ENCODE data around the gene PPP2R2C.

PPP2R2C gene

GRCh38 chr4:6513678-6514077, 41.3 kb upstream of the PPP2R2C start:
- H3K36me3 ChIP-seq = no peaks in the 10 kb centered on the region

GRCh38 chr4:6509587-6509986, 37.2 kb upstream of the PPP2R2C start:
- no peaks in the 10 kb centered on the region for H3K36me3 ChIP-seq
- DNase-seq = no peak
- H3K4me3 ChIP-seq (ENCODE audit: low read depth, low read length) = no peak overlapping the region
- no peaks in the 10 kb centered on the region for H3K27me3 ChIP-seq
- no peaks in the 10 kb centered on the region for H3K4me1 ChIP-seq
- no peak for TF ChIP-seq CTCF (IDR thresholded peaks at IDR 0.05; ENCODE audit: low read depth, low read length)
- H3K9me3 ChIP-seq = no peaks in the 10 kb centered on the region

More at GRCh38 chr4:6513678-6514077, 41.3 kb upstream of the PPP2R2C start:
- DNase-seq = no peak
- Histone ChIP-seq H3K4me1 (no peaks in the 10 kb centered on the region), H3K27me3 (no peaks in the 10 kb centered on the region), H3K9me3 (no peaks in the 10 kb centered on the region), H3K4me3 (ENCODE audit: low read depth, low read length) (no peak overlapping the region)
- no peak for TF ChIP-seq CTCF (IDR thresholded peaks at IDR 0.05; ENCODE audit: low read depth, low read length)

- Histone ChIP-seq H3K36me3 (no peaks in the 10 kb centered on the region), H3K4me3 (ENCODE audit: low read depth, low read length) (no peak overlapping the region), H3K9me3 (no peaks in the 10 kb centered on the region), H3K4me1 (no peaks in the 10 kb centered on the region), H3K27me3 (no peaks in the 10 kb centered on the region)
- TF ChIP-seq CTCF (IDR thresholded peaks at IDR 0.05; ENCODE audit: low read depth, low read length) = no peak
- no peak for DNase-seq
Measured at GRCh38 chr4:6507345-6507744, 34.9 kb upstream of the PPP2R2C start.

GRCh38 chr4:6506616-6507140, 34.3 kb upstream of the PPP2R2C start:
- Histone ChIP-seq H3K27me3 (no peaks in the 10 kb centered on the region), H3K4me1 (no peaks in the 10 kb centered on the region), H3K4me3 (ENCODE audit: low read depth, low read length) (no peak overlapping the region), H3K36me3 (no peaks in the 10 kb centered on the region), H3K9me3 (no peaks in the 10 kb centered on the region)
- TF ChIP-seq CTCF (IDR thresholded peaks at IDR 0.05; ENCODE audit: low read depth, low read length) = no peak
- no peak for DNase-seq

- Histone ChIP-seq H3K4me3 (ENCODE audit: low read depth, low read length) (no peak overlapping the region), H3K36me3 (no peaks in the 10 kb centered on the region), H3K27me3 (peaks cover 4% of the 10 kb centered on the region; the same call in 1 of the 2 replicates), H3K9me3 (no peaks in the 10 kb centered on the region), H3K4me1 (no peaks in the 10 kb centered on the region)
- DNase-seq = no peak
- no peak for TF ChIP-seq CTCF (IDR thresholded peaks at IDR 0.05; ENCODE audit: low read depth, low read length)
Measured at GRCh38 chr4:6504900-6505496, 32.6 kb upstream of the PPP2R2C start.

GRCh38 chr4:6502747-6503465, 30.5 kb upstream of the PPP2R2C start:
- TF ChIP-seq CTCF (IDR thresholded peaks at IDR 0.05; ENCODE audit: low read depth, low read length) = no peak
- no peaks in the 10 kb centered on the region for H3K36me3 ChIP-seq
- no peaks in the 10 kb centered on the region for H3K4me1 ChIP-seq
- H3K27me3 ChIP-seq = peaks cover 4% of the 10 kb centered on the region; the same call in 1 of the 2 replicates
- no peaks in the 10 kb centered on the region for H3K9me3 ChIP-seq
- DNase-seq = no peak
- H3K4me3 ChIP-seq (ENCODE audit: low read depth, low read length) = no peak overlapping the region
